Measurements from ENCODE around the gene CERS6.

The CERS6 gene

DNA sequence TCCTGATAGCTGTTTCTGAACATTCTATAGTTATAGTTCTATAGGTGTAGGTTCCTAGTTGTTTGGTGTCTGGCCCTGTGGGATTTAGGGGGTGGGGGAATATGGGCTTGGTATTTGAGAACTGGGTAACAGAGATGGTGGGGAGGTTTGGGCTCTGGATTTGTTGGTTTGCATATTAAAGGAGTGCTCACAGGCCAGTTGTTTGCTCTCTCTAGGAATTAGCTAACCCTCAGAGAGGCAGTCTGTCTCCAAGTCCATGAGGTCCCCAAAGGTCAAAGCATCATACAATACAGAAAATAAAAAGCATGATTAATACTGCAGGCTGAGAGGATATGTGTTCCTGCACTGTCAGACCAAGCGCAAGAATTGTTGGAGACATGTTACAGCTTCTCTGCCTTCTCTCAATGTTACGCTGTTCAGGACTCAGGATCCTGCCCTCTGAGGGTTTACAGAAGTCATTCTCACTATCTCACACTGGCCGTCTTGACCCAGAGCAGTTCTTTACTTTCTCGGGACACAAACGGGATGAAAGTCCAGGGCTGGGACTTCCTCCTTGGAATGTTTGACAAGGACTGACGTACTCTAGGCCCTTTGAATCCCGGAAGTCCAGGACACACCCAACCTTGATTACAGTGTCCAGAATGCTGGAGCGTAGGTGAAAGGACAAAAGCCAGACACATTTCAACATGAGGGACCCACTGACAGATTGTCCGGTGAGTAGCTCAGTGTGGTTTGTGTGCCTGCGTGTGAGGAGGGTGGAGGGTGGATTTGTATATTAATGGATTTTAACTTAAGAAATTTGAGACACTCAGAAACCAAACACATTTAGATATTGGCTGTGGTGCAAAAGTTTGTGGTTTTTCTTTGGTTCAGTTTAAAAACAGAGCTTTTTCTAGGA lies 346.1 kb downstream of the CERS6 start, which contains the start of gene NOSTRIN:
NOSTRIN (plus strand) TSS at position 677 of the 898 bp plus-strand sequence; CDS start at position 687, 10 bp downstream.
- H3K27ac ChIP-seq: peak within 1 kb of the TSS; percentile 66
- TF ChIP-seq ZFX (IDR thresholded peaks at IDR 0.05; ENCODE audit: borderline replicate concordance): no peak
- TF ChIP-seq, protein P1, sequence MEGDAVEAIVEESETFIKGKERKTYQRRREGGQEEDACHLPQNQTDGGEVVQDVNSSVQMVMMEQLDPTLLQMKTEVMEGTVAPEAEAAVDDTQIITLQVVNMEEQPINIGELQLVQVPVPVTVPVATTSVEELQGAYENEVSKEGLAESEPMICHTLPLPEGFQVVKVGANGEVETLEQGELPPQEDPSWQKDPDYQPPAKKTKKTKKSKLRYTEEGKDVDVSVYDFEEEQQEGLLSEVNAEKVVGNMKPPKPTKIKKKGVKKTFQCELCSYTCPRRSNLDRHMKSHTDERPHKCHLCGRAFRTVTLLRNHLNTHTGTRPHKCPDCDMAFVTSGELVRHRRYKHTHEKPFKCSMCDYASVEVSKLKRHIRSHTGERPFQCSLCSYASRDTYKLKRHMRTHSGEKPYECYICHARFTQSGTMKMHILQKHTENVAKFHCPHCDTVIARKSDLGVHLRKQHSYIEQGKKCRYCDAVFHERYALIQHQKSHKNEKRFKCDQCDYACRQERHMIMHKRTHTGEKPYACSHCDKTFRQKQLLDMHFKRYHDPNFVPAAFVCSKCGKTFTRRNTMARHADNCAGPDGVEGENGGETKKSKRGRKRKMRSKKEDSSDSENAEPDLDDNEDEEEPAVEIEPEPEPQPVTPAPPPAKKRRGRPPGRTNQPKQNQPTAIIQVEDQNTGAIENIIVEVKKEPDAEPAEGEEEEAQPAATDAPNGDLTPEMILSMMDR (IDR thresholded peaks at IDR 0.05): no peak

- TF ChIP-seq ZFX (IDR thresholded peaks at IDR 0.05; ENCODE audit: borderline replicate concordance): no peak
- TF ChIP-seq, protein P1 (IDR thresholded peaks at IDR 0.05): no peak
- H3K27ac ChIP-seq: peak overlapping the region; percentile 66
Measured at GRCh38 chr2:168802859-168803725, 347.0 kb downstream of the CERS6 start.

DNA sequence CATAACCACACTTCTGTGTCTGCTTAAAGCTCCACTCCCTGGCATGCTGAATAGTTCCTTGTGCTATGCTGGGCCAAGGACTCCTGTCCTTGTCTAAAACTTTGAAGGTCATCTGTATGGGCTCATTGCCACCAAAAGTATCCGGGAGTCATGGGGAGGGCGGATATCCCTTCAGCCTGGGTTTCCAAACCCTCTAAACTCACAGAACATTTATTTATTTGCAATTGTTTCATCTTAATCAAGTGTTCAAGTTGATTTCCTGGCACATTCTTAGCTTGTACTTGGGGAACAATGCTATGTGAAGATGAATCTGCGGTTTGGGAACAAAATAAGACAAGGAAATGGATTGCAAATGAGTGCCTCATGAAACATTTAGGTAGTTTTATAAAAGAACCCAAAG lies 348.1 kb downstream of the CERS6 start:
- no peak overlapping the region for H3K27ac ChIP-seq
- no peak for TF ChIP-seq ZFX (IDR thresholded peaks at IDR 0.05; ENCODE audit: borderline replicate concordance)
- TF ChIP-seq, protein P1 (IDR thresholded peaks at IDR 0.05): no peak

DNA sequence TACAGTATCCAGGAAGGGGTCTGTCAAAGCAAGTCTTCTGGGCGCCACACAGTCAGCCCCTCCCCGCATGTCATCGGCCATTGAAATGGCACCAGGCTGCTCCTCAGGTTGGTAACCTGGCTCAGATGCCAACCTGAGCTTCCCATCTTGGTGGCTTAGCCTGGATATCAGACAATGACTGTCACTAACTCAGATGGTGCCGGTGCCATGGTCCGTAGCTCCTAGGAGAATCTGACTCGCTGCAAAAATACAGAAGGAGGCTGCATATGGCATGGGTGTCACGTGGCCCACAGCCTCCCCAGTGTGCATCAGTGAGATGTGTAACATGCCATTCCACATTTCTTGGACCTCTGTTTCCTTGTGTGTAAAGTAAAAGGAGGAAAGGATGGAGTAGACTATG lies 349.5 kb downstream of the CERS6 start:
- no peak overlapping the region for H3K27ac ChIP-seq
- TF ChIP-seq, protein P1 (IDR thresholded peaks at IDR 0.05): no peak
- TF ChIP-seq ZFX (IDR thresholded peaks at IDR 0.05; ENCODE audit: borderline replicate concordance): no peak

- TF ChIP-seq, protein P1 (IDR thresholded peaks at IDR 0.05): no peak
- TF ChIP-seq ZFX (IDR thresholded peaks at IDR 0.05; ENCODE audit: borderline replicate concordance): no peak
- H3K27ac ChIP-seq: no peak overlapping the region
Measured at GRCh38 chr2:168809537-168809936, 353.5 kb downstream of the CERS6 start.

GRCh38 chr2:168810235-168810634 lies 354.2 kb downstream of the CERS6 start:
- no peak overlapping the region for H3K27ac ChIP-seq
- TF ChIP-seq, protein P1 (IDR thresholded peaks at IDR 0.05): no peak
- TF ChIP-seq ZFX (IDR thresholded peaks at IDR 0.05; ENCODE audit: borderline replicate concordance): no peak

Data from 22Rv1 (cell line).